Right renal cortex interstitium (tissue), 3 donors: ENCODE data around the gene TMC8. TPM values are rescaled to one million over a fixed set of nuclear protein-coding genes. Genes with fewer than 3 reads are reported as not detected.
"Not testable (repeated sequence)": the region's sequence is repeated elsewhere in the genome, so short reads cannot be mapped to it uniquely, and the experiment has no call there.

ENCODE experiments used
- DNase-seq, 3 donors: peaks; one replicate each; pipeline ENCODE4 v3.0.0-alpha.2; 2013; ENCODE audit warnings: low read depth in 3 of 3, low spot score in 2 of 3
- polyA plus RNA-seq, 3 donors: library from polyadenylated mRNA; unstranded; fragments of 120-200 nt; gene quantifications; one replicate each; pipeline ENCODE4 v1.2.1, GENCODE V29; 2013; ENCODE audit not compliant: insufficient read length in 3 of 3

Gene TMC8
- polyA plus RNA-seq, 3 donors: 0.97 to 1.7 (median 1.5) TPM

GRCh38 chr17:78147315-78147998 lies 16.9 kb downstream of the TMC8 start:
- DNase-seq: no peak

- no peak for DNase-seq
Measured at GRCh38 chr17:78148286-78149016, 17.9 kb downstream of the TMC8 start.

- DNase-seq: no peak
Measured at GRCh38 chr17:78151514-78152008, 21.0 kb downstream of the TMC8 start.

- DNase-seq: no peak
Measured at GRCh38 chr17:78154903-78155811, 24.6 kb downstream of the TMC8 start.

- no peak for DNase-seq
Measured at GRCh38 chr17:78159575-78160158, 29.1 kb downstream of the TMC8 start.

- DNase-seq: no peak
Measured at GRCh38 chr17:78163881-78164747, 33.5 kb downstream of the TMC8 start.

- no peak for DNase-seq
Measured at GRCh38 chr17:78164748-78165607, 34.4 kb downstream of the TMC8 start.

GRCh38 chr17:78166416-78166815 lies 35.8 kb downstream of the TMC8 start:
- no peak for DNase-seq

- no peak for DNase-seq
Measured at GRCh38 chr17:78168242-78168902, 37.8 kb downstream of the TMC8 start, which contains the start of gene SYNGR2. Gene SYNGR2, plus strand, starts transcription at chr17:78168581. Its CDS starts 36 bp downstream, at chr17:78168617.

- DNase-seq: no peak
Measured at GRCh38 chr17:78168903-78169793, 38.6 kb downstream of the TMC8 start.

GRCh38 chr17:78170692-78171590 lies 40.4 kb downstream of the TMC8 start:
- no peak for DNase-seq

GRCh38 chr17:78171591-78172248 lies 41.1 kb downstream of the TMC8 start:
- DNase-seq: not testable (repeated sequence)

GRCh38 chr17:78172249-78173051 lies 41.9 kb downstream of the TMC8 start:
- no peak for DNase-seq

- DNase-seq: no peak
Measured at GRCh38 chr17:78173097-78173715, 42.6 kb downstream of the TMC8 start.
